DND-41 (cell line): Measurements from ENCODE around the gene XPNPEP3.

ENCODE experiments used
- CTCF ChIP-seq: IDR thresholded peaks from 2 replicates; pipeline ENCODE4 v1.5.1; 2012; ENCODE audit warnings: borderline replicate concordance, low read length, moderate library complexity, mild to moderate bottlenecking; ENCODE audit not compliant: poor library complexity, severe bottlenecking; ENCODE audit errors: extremely low read depth
- EZH2 ChIP-seq: IDR thresholded peaks from 3 replicates; pipeline ENCODE4 v1.6.1; 2012; ENCODE audit warnings: borderline replicate concordance, low read depth, mild to moderate bottlenecking, moderate library complexity, low read length, inconsistent platforms; ENCODE audit not compliant: severe bottlenecking

GRCh38 chr22:40973144-40973543 is 116.2 kb downstream of the XPNPEP3 start:
- TF ChIP-seq EZH2 (no peak), CTCF (no peak)
